GM12874 (cell line): ENCODE results near the gene RUVBL2.

Experiments used
- CTCF ChIP-seq: IDR thresholded peaks from 2 replicates; pipeline ENCODE4 v1.5.1; 2011; ENCODE audit warnings: low read depth, mild to moderate bottlenecking, control low read depth, low read length, moderate library complexity; ENCODE audit not compliant: insufficient read depth

Gene RUVBL2

GRCh38 chr19:48961051-48961649 lies 32.5 kb upstream of the RUVBL2 start:
- no peak for TF ChIP-seq CTCF

GRCh38 chr19:48961673-48962028 lies 32.0 kb upstream of the RUVBL2 start:
- TF ChIP-seq CTCF: no peak

GRCh38 chr19:48962029-48962848 lies 31.4 kb upstream of the RUVBL2 start:
- TF ChIP-seq CTCF: no peak

GRCh38 chr19:48962849-48963165 lies 30.9 kb upstream of the RUVBL2 start:
- no peak for TF ChIP-seq CTCF

GRCh38 chr19:48963371-48964204 lies 30.1 kb upstream of the RUVBL2 start:
- no peak for TF ChIP-seq CTCF

GRCh38 chr19:48964205-48965039 lies 29.3 kb upstream of the RUVBL2 start:
- TF ChIP-seq CTCF: no peak
